ENCODE results near the gene FLOT2. TPM values are rescaled to one million over a fixed set of nuclear protein-coding genes. Genes with fewer than 3 reads are reported as not detected.

Gene FLOT2
- total RNA-seq, 4 donors from 2014 or later: 60.2 to 94.8 (median 86.0) TPM

DNA sequence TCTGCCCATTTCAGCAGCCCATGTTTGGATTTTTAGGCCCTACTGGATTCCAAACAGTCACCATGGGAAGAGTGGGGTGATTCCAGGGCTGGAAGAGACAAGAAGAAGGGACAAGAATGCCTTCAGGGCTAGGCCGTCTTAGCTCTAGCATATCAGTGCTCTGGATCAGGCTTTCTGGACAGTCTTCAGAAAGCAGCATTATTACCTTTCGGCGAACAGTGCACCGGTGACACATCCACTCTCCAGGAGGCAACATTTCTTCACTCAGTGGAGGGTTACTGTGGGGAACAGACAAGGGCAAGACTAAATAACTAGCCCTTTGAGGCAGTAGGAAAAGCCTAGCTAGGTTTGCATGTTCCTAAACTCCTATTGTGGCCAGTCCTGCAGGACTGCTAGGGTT, 29.3 kb upstream of the FLOT2 start:
- Histone ChIP-seq H3K27me3 (no peaks in the 10 kb centered on the region), H3K4me1 (peaks cover 5 to 49% (median 12%) of the 10 kb centered on the region in 4 donors), H3K9me3 (no peaks in the 10 kb centered on the region), H3K27ac (replicated peaks in 1 of 4) (peak overlapping the region in 3 of 4 donors; percentile 26 to 48 (median 28)), H3K36me3 (peaks cover 17 to 48% (median 35%) of the 10 kb centered on the region in 4 donors), H3K4me3 (no peak overlapping the region)
- no peak for DNase-seq (ENCODE audit: extremely low spot score)
- 94% methylated on average over 4 of the region's 4 CpGs for WGBS
- TF ChIP-seq EP300 (IDR thresholded peaks at IDR 0.05) (no peak), POLR2AphosphoS5 (IDR thresholded peaks at IDR 0.05) (no peak), POLR2A (IDR thresholded peaks at IDR 0.05; ENCODE audit: low read depth) (no peak)
- TF ChIP-seq, protein P1, sequence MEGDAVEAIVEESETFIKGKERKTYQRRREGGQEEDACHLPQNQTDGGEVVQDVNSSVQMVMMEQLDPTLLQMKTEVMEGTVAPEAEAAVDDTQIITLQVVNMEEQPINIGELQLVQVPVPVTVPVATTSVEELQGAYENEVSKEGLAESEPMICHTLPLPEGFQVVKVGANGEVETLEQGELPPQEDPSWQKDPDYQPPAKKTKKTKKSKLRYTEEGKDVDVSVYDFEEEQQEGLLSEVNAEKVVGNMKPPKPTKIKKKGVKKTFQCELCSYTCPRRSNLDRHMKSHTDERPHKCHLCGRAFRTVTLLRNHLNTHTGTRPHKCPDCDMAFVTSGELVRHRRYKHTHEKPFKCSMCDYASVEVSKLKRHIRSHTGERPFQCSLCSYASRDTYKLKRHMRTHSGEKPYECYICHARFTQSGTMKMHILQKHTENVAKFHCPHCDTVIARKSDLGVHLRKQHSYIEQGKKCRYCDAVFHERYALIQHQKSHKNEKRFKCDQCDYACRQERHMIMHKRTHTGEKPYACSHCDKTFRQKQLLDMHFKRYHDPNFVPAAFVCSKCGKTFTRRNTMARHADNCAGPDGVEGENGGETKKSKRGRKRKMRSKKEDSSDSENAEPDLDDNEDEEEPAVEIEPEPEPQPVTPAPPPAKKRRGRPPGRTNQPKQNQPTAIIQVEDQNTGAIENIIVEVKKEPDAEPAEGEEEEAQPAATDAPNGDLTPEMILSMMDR (IDR thresholded peaks at IDR 0.05): no peak
- intact Hi-C loops (cut with DNase I): no loop called here

DNA sequence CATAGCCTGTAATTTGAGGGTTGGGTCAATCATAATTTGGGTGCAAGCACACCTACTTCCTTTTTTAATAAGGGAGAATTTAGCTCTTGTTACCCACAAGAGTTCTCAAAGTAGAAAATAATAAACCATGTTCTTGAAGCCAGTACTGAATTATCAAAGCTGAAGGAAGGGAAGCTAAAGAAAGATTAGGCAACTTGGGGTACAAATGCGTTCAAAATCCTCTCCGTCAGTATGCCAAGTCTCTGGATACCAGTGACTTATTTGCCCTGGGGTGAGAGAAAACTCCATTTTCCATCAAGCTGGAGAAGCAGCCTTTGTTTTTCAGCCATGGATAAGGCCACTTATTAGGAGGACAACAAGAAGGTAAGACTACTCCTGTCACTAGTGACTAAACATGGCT, 28.8 kb upstream of the FLOT2 start:
- Histone ChIP-seq H3K27me3 (no peaks in the 10 kb centered on the region), H3K4me1 (peaks cover 5 to 46% (median 12%) of the 10 kb centered on the region in 4 donors), H3K9me3 (no peaks in the 10 kb centered on the region), H3K27ac (replicated peaks in 1 of 4) (peak overlapping the region in 3 of 4 donors; percentile 26 to 48 (median 28)), H3K4me3 (no peak overlapping the region), H3K36me3 (peaks cover 17 to 52% (median 39%) of the 10 kb centered on the region in 4 donors)
- intact Hi-C loops (cut with DNase I): no loop called here
- TF ChIP-seq EP300 (IDR thresholded peaks at IDR 0.05) (no peak), POLR2A (IDR thresholded peaks at IDR 0.05; ENCODE audit: low read depth) (no peak), POLR2AphosphoS5 (IDR thresholded peaks at IDR 0.05) (no peak)
- TF ChIP-seq, protein P1 (IDR thresholded peaks at IDR 0.05): no peak
- 75% methylated on average over 2 of the region's 2 CpGs for WGBS
- DNase-seq (ENCODE audit: extremely low spot score): no peak

DNA sequence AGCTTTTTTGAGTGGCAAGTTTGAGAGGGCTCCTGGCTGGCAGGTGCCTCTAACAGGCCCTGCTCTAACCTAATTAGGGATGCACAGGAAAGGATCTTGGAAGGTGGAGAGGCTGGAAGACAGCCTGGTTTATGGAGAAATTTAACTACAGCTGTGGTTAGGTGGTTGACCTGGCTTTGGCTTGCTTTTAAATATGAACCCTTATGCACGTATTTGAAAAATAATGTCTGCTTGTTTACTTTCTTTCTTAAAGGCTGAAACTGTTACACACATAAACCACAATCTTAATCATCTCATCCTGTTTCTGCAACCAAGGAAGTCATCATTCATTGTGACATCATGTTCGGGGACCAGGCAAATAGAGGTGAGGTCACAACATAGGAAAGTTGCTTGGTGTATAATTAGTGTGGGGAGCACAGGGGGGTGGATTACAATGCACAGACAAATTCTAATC, 28.4 kb upstream of the FLOT2 start:
- no peaks in the 10 kb centered on the region for H3K9me3 ChIP-seq
- intact Hi-C loops (cut with DNase I): no loop called here
- H3K27ac ChIP-seq (replicated peaks in 1 of 4): peak overlapping the region in 3 of 4 donors; percentile 4 to 30 (median 9)
- WGBS: 25% methylated on average over 2 of the region's 2 CpGs
- TF ChIP-seq, protein P1 (IDR thresholded peaks at IDR 0.05): no peak
- TF ChIP-seq POLR2A (IDR thresholded peaks at IDR 0.05; ENCODE audit: low read depth) (no peak), EP300 (IDR thresholded peaks at IDR 0.05) (no peak), POLR2AphosphoS5 (IDR thresholded peaks at IDR 0.05) (no peak)
- no peak for DNase-seq (ENCODE audit: extremely low spot score)
- H3K36me3 ChIP-seq: peaks cover 20 to 56% (median 43%) of the 10 kb centered on the region in 4 donors
- H3K27me3 ChIP-seq: no peaks in the 10 kb centered on the region
- no peak overlapping the region for H3K4me3 ChIP-seq
- peaks cover 5 to 42% (median 12%) of the 10 kb centered on the region in 4 donors for H3K4me1 ChIP-seq

DNA sequence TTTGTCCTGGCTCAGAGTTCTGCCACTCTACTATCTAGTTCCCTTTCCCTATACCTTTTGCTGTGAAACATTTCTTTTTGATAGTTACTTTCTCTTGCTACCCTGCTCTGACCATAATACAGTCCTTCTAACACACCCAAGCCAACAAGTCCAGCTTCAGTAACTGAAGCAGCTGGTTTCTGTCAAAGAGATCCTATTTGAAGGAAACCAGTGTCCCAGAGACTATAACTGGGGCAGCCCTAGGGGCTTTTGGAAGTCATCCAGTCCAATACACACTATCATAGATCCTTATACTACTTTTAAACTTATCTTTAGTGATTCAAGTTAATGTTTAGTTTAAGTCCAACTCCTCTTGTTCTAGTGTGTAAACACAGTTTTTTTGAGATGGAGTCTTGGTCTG, 22.7 kb upstream of the FLOT2 start:
- peaks cover 0 to 13% (median 2%) of the 10 kb centered on the region in 4 donors for H3K4me1 ChIP-seq
- no peak overlapping the region for H3K4me3 ChIP-seq
- peaks cover 66 to 93% (median 91%) of the 10 kb centered on the region in 4 donors for H3K36me3 ChIP-seq
- peaks cover 0 to 3% (median 0%) of the 10 kb centered on the region in 4 donors for H3K27me3 ChIP-seq
- no peak overlapping the region for H3K27ac ChIP-seq (replicated peaks in 1 of 4)
- TF ChIP-seq POLR2AphosphoS5 (IDR thresholded peaks at IDR 0.05): no peak
- no peak for TF ChIP-seq EP300 (IDR thresholded peaks at IDR 0.05)
- TF ChIP-seq POLR2A (IDR thresholded peaks at IDR 0.05; ENCODE audit: low read depth): no peak
- TF ChIP-seq, protein P1 (IDR thresholded peaks at IDR 0.05): no peak
- H3K9me3 ChIP-seq: no peaks in the 10 kb centered on the region
- DNase-seq (ENCODE audit: extremely low spot score): no peak
- intact Hi-C loops (cut with DNase I): no loop called here

DNA sequence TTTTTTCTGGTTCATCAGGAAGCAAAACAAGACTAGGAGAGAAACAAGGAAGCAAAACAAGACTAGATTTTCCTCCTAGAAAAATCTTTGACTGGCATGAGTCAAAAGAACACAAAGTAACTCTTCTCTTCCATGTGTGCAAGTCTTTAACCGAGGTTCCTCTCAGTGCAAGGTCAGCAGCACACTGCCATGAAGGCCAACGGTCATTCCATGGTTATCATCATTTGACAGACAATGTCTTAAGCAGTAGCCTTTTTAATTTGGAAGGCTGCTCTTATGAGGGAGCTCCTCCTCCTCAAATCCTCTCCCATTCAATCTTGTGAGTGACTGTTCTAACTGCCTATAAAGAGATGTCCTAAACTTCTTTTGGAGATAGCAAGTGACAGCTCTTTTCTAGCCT, 20.8 kb upstream of the FLOT2 start:
- Histone ChIP-seq H3K9me3 (no peaks in the 10 kb centered on the region), H3K27me3 (peaks cover 0 to 3% (median 0%) of the 10 kb centered on the region in 4 donors), H3K27ac (replicated peaks in 1 of 4) (no peak overlapping the region), H3K4me1 (peaks cover 0 to 13% (median 2%) of the 10 kb centered on the region in 4 donors), H3K4me3 (no peak overlapping the region), H3K36me3 (peaks cover 63 to 100% (median 94%) of the 10 kb centered on the region in 4 donors)
- no peak for TF ChIP-seq POLR2A (IDR thresholded peaks at IDR 0.05; ENCODE audit: low read depth)
- no peak for TF ChIP-seq EP300 (IDR thresholded peaks at IDR 0.05)
- no peak for TF ChIP-seq POLR2AphosphoS5 (IDR thresholded peaks at IDR 0.05)
- TF ChIP-seq, protein P1 (IDR thresholded peaks at IDR 0.05): no peak
- DNase-seq (ENCODE audit: extremely low spot score): no peak
- 80% methylated on average over 2 of the region's 2 CpGs for WGBS
- intact Hi-C loops (cut with DNase I): loop anchor here (5.0 kb wide), 1 partner anchor 156 kb away; no protein-coding TSS in a partner anchor
